A673 (cell line): ENCODE data around the gene NSL1. TPM values are rescaled to one million over a fixed set of nuclear protein-coding genes. Genes with fewer than 3 reads are reported as not detected.

Experiments used
- BruUV-seq: library from RNA; stranded (reverse); fragments of 400-500 nt; replicated peaks from 2 replicates; lab custom pipeline; 2021; lab: Mats Ljungman, UMichigan
- CTCF ChIA-PET: fragments of 300-600 bp; sonication (Branson Sonifier 250); formaldehyde crosslinking; loops from one replicate; lab custom pipeline; 2022; ENCODE audit warnings: antibody characterized with exemption; lab: Charles Lee
- POLR2A ChIA-PET: fragments of 300-600 bp; sonication (Branson Sonifier 250); formaldehyde crosslinking; loops from one replicate; lab custom pipeline; 2022; ENCODE audit warnings: antibody characterized with exemption; ENCODE audit not compliant: low non-redundant PET; lab: Charles Lee
- DNase-seq: peaks from one replicate; pipeline ENCODE4 v3.0.0-alpha.2; 2015; ENCODE audit warnings: low spot score
- H3K27ac ChIP-seq: fragments of 200-600 bp; sonication (generic); 2 replicates; pipeline ENCODE4 v1.5.1; 2016; ENCODE audit warnings: mixed run types, low read depth, mild to moderate bottlenecking, mixed read lengths, antibody characterized with exemption, low read length; ENCODE audit not compliant: poor library complexity, severe bottlenecking
- H3K27me3 ChIP-seq: fragments of 200-600 bp; sonication (generic); replicated peaks from 2 replicates; pipeline ENCODE4 v1.6.1; 2017; ENCODE audit warnings: mixed run types, low read depth, mild to moderate bottlenecking, mixed read lengths, antibody characterized with exemption, low read length; ENCODE audit not compliant: insufficient read depth, poor library complexity
- H3K36me3 ChIP-seq: fragments of 200-600 bp; sonication (generic); 2 replicates; pipeline ENCODE4 v1.6.1; 2016; ENCODE audit warnings: mixed run types, mild to moderate bottlenecking, mixed read lengths, antibody characterized with exemption, low read length; ENCODE audit not compliant: insufficient read depth, poor library complexity, severe bottlenecking
- H3K4me1 ChIP-seq: fragments of 200-600 bp; sonication (generic); 2 replicates; pipeline ENCODE4 v1.6.1; 2017; ENCODE audit warnings: mixed run types, mild to moderate bottlenecking, mixed read lengths, antibody characterized with exemption, low read length; ENCODE audit not compliant: insufficient read depth, poor library complexity, severe bottlenecking
- H3K4me3 ChIP-seq: fragments of 200-600 bp; sonication (generic); 2 replicates; pipeline ENCODE4 v1.5.1; 2016; ENCODE audit warnings: low read depth, mixed run types, mild to moderate bottlenecking, mixed read lengths, low read length; ENCODE audit not compliant: poor library complexity, severe bottlenecking
- H3K9me3 ChIP-seq: fragments of 200-600 bp; sonication (generic); 2 replicates; pipeline ENCODE4 v1.6.1; 2016; ENCODE audit warnings: mixed run types, low read depth, mild to moderate bottlenecking, mixed read lengths, antibody characterized with exemption, low read length; ENCODE audit not compliant: poor library complexity, severe bottlenecking
- CTCF ChIP-seq: fragments of 300-800, 200-600 bp; sonication (generic); conservative IDR thresholded peaks from 2 replicates; pipeline ENCODE4 v1.5.1; 2017; ENCODE audit warnings: low read depth, mild to moderate bottlenecking, antibody characterized with exemption, low read length, moderate library complexity, mixed read lengths
- EZH2 ChIP-seq: fragments of 200-600 bp; sonication (generic); IDR thresholded peaks from 2 replicates; pipeline ENCODE4 v1.6.1; 2017; ENCODE audit warnings: borderline replicate concordance, low read depth, mild to moderate bottlenecking, mixed read lengths, antibody characterized with exemption, low read length; ENCODE audit not compliant: poor library complexity, severe bottlenecking
- intact Hi-C: fragments of 100-400 bp; cut with micrococcal nuclease; formaldehyde crosslinking; loops from one replicate; pipeline ENCODE4 v1.10.0; 2022; ENCODE audit not compliant: unreplicated experiment
- total RNA-seq: library from RNA; stranded (reverse); gene quantifications from 2 replicates; pipeline ENCODE4 v1.2.3, GENCODE V29; 2021

Gene NSL1
- total RNA-seq, 1 experiment from 2014 or later = 48.5 TPM

GRCh38 chr1:212794561-212795014 lies 3.0 kb upstream of the NSL1 start:
- no peak overlapping the region for H3K27ac ChIP-seq
- TF ChIP-seq EZH2 (no peak), CTCF (no peak)
- intact Hi-C loops = loop anchor here (5.0 kb wide), 2 partner anchors 63 to 187 kb away; partner anchors contain the start of genes ATF3 and FLVCR1
- H3K4me1 ChIP-seq = peaks cover 4% of the 10 kb centered on the region
- POLR2A ChIA-PET = no interaction called here
- no peak overlapping the region for H3K4me3 ChIP-seq
- peaks cover 8% of the 10 kb centered on the region for H3K36me3 ChIP-seq
- H3K9me3 ChIP-seq = no peaks in the 10 kb centered on the region
- no TSS peak for BruUV-seq
- H3K27me3 ChIP-seq = no peaks in the 10 kb centered on the region
- CTCF ChIA-PET = no interaction called here
- no peak for DNase-seq

GRCh38 chr1:212792396-212792908 lies 875 bp upstream of the NSL1 start:
- Histone ChIP-seq H3K36me3 (peaks cover 8% of the 10 kb centered on the region), H3K9me3 (no peaks in the 10 kb centered on the region), H3K27ac (peak overlapping the region; percentile 81), H3K4me3 (peak overlapping the region; percentile 80), H3K27me3 (no peaks in the 10 kb centered on the region), H3K4me1 (peaks cover 4% of the 10 kb centered on the region)
- intact Hi-C loops = loop anchor here (5.0 kb wide), 2 partner anchors 65 to 185 kb away; partner anchors contain the start of genes ATF3 and FLVCR1
- POLR2A ChIA-PET = interaction anchor here (0.6 kb wide), 1 partner anchor 780 kb away, joined by 6 read pairs; no protein-coding TSS in a partner anchor
- no TSS peak for BruUV-seq
- CTCF ChIA-PET = interaction anchor here (0.6 to 1.0 kb wide), 2 partner anchors 42 to 61 kb away, joined by 3 read pairs; no protein-coding TSS in a partner anchor
- DNase-seq = no peak
- no peak for TF ChIP-seq EZH2
- no peak for TF ChIP-seq CTCF

- no peaks in the 10 kb centered on the region for H3K9me3 ChIP-seq
- no peaks in the 10 kb centered on the region for H3K27me3 ChIP-seq
- peaks cover 10% of the 10 kb centered on the region for H3K36me3 ChIP-seq
- peak overlapping the region; percentile 81 for H3K27ac ChIP-seq
- H3K4me1 ChIP-seq = peaks cover 4% of the 10 kb centered on the region
- TF ChIP-seq CTCF (no peak), EZH2 (no peak)
- BruUV-seq = TSS peak; percentile 88
- DNase-seq = peak; percentile 86
- H3K4me3 ChIP-seq = peak overlapping the region; percentile 80
- intact Hi-C loops = loop anchor here (5.0 kb wide), 2 partner anchors 66 to 184 kb away; partner anchors contain the start of genes ATF3 and FLVCR1
- CTCF ChIA-PET = interaction anchor here (0.8 kb wide), 1 partner anchor 90 kb away, joined by 4 read pairs; no protein-coding TSS in a partner anchor
- POLR2A ChIA-PET = no interaction called here
Measured at GRCh38 chr1:212791261-212791675, 309 bp downstream of the NSL1 start.
